ENCODE data around the gene COL18A1.

DNA sequence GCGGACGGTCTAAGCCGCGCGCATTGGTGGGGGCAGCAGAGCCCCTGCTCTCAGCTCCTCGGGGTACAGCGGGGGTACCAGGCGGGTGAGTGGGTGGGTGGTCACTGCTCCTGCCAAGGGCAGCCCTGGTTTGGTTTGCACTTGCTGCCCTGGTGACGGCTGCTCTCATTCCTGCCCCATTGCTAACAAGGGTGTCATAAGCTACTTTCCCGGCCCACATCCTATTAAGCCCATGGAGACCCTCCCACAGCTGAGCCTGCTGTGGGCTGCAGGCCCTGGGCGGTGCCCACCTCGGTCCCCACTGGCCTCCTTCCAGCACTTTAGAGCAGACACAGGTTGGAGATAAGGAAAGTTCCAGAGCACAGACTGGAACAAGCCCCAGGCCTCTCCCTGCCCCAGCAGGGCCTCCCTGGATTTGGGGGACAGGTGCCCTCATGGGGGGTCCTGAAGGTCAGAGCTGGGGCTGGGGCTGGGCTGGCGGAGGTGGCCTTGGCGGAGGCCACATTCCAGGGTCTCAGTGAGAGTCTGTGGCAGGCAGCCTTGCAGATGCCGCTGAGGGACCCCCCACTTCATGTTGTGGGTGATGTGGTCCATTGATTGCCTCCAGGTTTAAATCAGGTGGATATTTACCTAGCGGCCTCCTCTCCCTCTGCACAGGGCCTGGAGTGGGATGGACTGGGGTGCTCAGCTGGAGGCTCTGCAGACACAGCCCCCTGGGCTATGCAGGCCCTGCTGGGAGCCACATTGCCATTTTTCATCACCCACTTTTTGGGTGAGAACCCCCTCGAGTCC is 27.0 kb downstream of the COL18A1 start:
- TF ChIP-seq, protein P1, sequence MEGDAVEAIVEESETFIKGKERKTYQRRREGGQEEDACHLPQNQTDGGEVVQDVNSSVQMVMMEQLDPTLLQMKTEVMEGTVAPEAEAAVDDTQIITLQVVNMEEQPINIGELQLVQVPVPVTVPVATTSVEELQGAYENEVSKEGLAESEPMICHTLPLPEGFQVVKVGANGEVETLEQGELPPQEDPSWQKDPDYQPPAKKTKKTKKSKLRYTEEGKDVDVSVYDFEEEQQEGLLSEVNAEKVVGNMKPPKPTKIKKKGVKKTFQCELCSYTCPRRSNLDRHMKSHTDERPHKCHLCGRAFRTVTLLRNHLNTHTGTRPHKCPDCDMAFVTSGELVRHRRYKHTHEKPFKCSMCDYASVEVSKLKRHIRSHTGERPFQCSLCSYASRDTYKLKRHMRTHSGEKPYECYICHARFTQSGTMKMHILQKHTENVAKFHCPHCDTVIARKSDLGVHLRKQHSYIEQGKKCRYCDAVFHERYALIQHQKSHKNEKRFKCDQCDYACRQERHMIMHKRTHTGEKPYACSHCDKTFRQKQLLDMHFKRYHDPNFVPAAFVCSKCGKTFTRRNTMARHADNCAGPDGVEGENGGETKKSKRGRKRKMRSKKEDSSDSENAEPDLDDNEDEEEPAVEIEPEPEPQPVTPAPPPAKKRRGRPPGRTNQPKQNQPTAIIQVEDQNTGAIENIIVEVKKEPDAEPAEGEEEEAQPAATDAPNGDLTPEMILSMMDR (IDR thresholded peaks at IDR 0.05) = no peak
- TF ChIP-seq POLR2A (IDR thresholded peaks at IDR 0.05) = no peak
- TF ChIP-seq POLR2AphosphoS5 (IDR thresholded peaks at IDR 0.05) = no peak

Measured in transverse colon (tissue), 4 donors.